ENCODE measurements around the gene TBC1D12.
"Not testable (repeated sequence)": the region's sequence is repeated elsewhere in the genome, so short reads cannot be mapped to it uniquely, and the experiment has no call there.

DNA sequence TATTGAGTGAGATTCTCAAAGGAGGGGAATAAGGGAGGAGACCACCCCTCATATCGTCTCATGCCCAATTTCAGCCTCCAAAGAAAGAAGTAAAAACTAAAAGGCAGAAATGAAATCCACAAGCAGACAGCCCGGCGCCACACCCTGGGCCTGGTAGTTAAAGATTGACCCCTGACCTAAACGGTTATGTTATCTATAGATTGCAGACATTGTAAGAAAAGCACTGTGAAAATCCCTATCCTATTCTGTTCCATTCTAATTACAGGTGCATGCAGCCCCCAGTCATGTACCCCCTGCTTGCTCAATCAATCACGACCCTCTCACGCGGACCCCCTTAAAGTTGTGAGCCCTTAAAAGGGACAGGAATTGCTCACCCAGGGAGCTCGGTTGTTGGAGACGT lies 10.2 kb upstream of the TBC1D12 start:
- not testable (repeated sequence) for TF ChIP-seq EZH2 (IDR thresholded peaks at IDR 0.05; ENCODE audit: low read depth)
- TF ChIP-seq, protein P1, sequence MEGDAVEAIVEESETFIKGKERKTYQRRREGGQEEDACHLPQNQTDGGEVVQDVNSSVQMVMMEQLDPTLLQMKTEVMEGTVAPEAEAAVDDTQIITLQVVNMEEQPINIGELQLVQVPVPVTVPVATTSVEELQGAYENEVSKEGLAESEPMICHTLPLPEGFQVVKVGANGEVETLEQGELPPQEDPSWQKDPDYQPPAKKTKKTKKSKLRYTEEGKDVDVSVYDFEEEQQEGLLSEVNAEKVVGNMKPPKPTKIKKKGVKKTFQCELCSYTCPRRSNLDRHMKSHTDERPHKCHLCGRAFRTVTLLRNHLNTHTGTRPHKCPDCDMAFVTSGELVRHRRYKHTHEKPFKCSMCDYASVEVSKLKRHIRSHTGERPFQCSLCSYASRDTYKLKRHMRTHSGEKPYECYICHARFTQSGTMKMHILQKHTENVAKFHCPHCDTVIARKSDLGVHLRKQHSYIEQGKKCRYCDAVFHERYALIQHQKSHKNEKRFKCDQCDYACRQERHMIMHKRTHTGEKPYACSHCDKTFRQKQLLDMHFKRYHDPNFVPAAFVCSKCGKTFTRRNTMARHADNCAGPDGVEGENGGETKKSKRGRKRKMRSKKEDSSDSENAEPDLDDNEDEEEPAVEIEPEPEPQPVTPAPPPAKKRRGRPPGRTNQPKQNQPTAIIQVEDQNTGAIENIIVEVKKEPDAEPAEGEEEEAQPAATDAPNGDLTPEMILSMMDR (conservative IDR thresholded peaks at IDR 0.05), result not testable (repeated sequence)

All from PC-9 (cell line).